NCI-H774 (cell line): ENCODE data around the gene SBF1.

Source experiments
- DNase-seq: peaks from one replicate; lab custom pipeline; 2025; lab: John Stamatoyannopoulos, UW

The SBF1 gene

DNA sequence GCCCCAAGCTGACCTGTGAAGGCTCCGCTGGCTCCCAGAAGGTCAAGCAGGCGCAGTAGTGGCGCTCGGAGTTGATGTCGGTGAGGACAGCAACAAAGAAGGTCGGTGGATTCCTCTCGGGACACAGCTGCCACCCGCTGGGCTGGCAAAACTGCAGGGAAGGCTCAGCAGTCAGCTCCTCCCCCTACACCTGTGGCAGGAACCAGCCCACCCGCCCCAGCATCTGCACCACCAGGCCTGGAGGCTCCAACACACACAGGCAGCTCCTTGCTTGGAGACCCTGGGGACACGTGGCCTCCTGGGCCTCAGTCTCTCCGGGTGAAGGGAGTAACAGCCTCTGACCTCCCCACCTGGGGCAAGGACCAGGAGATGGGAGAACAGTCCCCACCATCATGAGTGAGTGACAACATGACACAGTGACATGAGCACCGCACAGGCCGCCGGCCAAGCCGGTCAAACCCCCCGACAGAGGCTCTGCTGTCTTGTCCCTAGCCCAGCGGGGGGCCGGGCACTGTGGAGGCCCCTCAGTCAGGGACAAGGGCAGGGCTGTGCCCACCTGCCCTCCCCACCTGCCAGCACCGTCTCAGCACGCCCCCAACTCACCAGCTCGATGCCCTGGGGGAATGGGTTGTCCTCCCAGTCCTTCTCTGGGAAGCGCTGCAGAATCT lies 6.9 kb downstream of the SBF1 start:
- no peak for DNase-seq

DNA sequence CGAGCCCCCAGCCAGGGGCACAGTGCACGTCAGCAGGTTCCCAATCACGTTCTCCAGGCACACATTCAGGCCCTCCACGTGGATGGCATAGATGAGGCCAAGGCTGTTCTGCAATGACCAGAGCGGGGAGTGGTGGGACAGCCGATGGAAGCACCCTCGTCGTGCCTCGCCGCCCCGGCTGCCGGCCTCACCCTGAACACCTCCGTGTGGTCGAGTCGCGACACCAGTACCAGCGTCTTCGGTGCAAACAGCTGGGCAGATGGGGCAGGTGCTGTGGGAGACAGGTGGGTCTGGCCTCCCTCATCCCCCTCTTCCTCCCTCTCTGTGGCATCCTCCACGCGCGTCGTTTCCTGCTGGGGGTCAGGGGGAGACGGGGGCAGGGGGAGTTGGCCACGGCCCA lies 7.5 kb downstream of the SBF1 start:
- DNase-seq = no peak

DNA sequence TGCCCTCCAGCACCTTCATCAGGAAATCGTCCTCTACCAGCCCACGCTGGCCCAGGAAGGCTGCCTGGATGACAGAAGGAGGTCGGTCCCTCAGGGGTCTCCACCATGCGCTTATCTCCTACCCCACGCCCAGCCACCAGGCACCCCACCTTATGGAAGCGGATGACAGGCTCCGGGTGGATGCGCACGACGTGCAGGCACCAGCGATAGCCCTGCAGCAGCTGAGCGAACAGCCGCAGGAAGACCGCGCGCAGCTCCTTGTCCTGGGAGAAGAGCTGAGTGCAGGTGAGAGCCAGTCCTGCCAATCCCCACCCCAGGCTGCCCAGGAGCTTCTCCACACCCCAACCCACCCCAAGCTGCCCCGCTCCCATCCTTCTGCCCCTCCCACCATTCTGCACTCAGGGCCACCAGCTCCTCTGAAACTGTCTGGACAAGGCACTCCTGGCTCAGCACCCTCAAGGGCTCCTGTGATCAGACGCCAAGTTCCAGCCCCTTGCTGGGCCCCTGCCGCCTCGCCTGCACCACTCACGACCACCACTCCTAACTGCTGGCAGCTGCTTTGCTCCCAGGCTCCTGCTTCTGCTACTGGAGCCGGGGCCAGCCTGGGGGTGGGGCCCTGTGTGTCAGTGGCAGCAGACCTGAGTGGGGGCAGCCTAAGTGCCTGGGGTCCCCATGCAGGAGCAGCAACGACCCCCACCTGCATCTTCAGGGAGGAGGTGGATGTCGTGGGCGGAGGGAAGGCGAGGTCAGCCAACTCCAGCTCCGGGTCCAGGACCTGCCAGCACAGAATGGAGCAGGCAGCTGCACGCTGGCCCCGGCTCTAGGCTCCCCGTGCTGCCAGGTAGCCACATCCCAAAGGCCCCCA lies 9.5 kb downstream of the SBF1 start:
- no peak for DNase-seq

DNA sequence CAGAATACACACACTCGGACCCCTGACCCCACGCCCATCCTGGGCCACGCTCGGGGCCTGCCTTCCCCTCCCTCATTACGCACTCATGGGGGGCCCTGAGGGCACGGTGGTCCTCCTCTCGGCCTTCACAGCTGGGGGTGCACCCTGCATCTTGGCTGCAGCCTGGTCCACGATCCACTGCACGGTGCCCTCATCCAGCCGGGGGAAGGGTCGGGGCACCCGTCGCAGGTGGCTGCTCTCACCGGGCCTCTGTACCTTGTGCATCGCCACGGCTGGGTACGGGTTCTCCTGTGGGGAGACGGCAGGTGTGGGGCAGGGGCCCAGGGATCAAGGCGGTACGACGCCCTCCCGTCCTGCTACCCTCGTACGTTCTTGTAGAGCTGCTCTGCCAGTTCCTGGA lies 10.4 kb downstream of the SBF1 start:
- DNase-seq = no peak

DNA sequence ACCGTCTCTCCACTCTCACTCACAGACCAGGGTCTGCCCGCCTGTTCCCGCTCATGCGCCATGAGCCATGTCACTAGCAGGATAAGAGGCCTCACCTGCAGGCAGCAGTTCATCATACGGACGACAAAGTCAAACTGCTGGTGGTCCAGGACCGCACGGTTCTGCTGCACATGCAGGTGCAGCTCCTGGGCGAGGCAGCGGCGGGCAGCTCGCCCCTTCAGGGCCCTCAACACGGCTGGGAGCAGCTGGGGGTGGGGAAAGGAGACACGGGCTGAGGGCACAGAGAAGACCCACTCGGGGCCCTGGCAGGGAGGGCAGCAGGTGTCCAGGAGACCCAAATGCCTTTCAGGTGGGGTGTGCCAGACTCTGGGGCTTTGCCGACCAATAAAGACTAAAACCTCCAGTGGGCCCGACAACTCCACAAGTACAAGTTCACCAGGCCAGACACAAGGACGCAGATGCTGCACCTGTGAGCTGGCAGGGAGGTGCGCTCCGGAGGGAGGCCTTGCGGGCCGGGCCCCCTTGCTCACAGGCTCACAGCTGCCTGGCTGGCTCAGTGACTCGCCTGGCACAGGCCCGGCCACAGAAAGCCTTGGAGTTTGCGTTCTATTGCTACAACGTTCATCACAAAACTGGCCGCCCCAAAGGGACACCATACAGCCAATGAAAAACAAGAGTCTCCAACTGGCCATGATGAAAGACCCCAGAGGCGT lies 11.5 kb downstream of the SBF1 start:
- no peak for DNase-seq

DNA sequence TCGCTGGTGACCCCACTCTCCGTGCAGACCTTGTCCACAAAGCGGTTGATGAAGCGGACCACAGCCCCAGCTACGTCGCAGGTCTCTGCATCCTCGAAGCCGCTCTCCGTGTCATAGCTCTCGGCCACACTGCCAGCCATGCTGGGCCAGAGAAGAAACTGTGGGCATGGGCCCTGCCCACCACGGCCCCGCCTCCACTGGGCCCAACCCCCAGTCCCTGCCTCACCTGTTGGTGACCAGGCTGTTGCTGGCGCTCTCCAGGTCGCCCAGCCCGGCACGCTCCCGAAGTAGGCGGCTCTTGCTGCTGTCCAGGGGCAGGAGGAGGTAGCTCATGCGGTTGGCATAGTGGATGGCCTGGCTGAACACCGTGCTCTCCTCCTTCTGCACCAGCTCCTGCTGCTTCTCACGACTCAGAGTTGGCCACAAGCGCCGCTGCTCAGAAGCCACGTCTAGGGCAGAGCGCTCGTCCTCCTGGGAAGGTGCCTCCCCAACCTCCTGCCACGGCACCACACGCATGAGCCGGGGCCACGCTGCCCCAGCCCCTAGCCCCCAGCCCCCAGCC lies 12.8 kb downstream of the SBF1 start:
- DNase-seq = no peak

DNA sequence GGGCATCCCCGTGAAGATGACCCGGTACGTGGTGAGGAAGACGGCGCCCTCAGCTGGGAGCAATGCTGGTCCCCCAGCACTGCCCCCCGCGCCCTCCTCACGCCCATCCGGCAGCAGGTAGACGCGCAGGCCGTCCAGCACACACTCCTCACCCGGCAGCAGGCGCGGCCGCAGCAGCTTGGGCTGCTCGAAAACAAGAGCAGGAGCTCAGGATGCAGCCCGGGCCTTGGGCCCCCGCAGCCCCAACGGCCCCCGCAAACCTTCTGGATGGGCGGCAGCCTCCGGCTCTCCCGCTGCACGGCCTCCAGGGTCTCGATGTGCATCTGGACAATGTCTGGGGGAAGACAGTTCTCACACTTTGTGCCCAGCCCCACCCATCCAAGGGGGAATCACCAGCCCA lies 13.3 kb downstream of the SBF1 start:
- DNase-seq = no peak

DNA sequence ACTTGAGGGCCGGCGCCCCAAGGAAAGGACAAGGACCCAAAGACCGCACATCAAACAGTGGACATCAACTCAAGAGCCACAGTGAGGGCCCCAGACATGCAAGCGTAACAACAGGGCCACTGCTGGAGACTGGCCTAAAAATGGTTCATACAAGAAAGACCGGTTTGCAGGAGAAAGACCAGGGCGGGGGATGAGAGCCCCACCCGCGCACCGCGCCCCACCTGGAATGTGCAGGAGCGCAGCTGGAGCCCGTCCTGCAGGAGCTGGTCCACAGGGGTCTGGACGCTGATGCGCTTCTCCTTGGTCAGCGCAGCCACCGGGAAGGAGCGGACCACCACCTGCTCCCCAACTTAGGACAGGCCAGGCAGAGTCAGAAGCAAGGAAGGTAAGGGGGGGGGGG lies 13.9 kb downstream of the SBF1 start:
- no peak for DNase-seq

DNA sequence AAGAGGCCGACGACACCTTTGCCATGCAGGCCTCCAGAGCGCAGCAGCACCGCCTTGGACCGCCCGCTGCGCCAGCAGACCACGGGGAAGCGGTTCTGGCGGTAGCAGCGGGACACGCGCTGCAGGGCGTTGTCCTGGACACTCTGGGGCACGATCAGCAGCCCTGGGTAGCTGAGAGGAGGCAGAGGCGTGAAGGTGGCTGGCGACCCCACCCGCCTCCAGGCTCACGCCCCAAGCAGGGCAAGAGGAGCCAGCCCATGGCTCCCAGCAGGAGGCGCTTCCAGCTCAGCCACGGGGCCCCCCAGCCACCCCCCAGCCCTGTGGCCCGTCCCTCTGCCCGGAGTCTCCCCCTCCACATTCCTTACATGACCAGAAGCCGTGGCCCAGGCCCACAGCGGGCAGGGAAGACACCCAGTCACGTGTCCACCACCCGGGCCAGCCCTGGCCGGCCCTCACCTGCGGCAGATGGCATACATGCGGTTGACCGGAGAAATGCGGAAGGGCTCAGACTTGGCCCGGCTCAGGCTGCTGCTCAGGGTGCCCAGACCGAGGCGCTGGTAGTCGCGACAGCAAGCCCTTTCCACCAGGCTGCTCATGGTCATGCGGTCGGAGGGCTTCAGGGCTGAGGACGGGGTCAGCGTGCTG lies 15.2 kb downstream of the SBF1 start:
- no peak for DNase-seq

DNA sequence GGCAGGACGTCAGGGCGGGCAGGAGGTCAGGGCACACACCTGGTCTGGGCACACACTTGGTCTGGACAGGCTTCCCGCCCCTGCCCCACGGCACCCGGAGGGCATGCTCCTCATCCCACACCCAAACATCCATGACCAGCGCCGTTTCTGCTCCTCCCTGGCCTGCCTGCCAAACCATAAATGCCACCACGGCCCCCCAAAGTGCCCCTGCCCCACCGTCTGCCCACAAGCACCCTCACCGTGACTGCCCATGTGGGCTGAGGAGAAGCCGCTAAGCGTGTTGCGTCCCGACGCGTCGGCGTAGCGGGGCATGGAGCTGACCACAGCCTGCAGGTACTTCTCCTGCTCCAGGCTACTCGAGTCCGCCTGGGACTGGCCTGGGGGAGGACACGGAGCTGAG lies 15.8 kb downstream of the SBF1 start:
- DNase-seq = no peak

DNA sequence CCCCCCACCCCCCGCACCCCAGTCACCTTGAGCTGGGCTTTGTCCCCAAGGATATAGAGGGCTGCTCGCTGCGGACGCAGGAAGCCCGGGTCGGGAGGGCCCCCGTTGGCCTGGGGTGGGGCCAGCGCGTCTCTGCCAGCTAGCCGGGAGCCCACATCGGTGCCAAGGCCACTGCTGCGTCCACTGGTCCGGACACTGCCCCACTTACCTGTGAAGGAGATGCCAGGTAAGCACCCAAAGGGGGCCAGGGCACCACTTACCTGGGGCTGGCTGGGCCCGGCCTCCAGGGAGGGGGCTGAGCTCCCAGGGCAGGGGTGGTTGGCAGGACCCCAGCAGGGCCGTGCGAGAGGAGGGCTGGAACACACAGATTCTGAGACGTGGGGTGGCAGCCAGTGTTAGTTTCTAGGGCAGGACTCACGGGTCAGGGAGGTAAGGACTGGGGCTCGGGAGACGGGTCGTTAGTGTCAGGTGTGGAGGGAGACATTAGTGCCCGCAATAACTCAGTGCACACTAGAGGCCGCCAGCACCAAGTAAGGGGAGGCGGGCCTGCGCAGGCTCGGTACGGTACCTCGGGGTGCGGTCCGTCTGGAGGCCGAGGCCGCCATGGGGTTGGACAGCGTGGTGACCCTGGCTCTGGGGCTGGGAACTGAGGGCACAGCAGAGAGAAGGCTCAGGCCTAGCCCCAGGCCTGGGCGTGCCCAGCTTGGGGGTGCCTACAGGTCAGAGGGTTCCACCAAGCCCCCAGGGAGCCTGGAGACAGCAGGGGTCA lies 18.2 kb downstream of the SBF1 start:
- no peak for DNase-seq

DNA sequence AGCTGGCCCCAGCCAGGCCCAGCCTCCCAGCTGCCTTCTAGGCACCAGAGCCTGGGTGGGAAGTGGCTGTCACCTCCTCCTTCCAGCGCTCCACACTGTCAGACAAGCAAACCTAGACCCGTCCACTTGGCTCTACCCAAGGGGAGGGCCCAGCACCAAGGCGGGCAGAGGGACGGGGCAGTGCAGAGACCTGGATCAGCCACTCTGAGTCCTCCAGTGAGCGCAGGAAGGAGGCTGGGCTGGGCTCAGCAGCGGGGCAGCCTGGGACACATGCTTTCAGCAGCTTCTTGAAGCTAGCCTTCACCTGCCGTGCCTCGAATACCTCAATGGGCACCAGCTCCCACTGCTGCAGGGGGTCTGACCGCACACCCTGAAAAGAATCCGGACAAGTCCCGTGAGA lies 18.8 kb downstream of the SBF1 start:
- no peak for DNase-seq

DNA sequence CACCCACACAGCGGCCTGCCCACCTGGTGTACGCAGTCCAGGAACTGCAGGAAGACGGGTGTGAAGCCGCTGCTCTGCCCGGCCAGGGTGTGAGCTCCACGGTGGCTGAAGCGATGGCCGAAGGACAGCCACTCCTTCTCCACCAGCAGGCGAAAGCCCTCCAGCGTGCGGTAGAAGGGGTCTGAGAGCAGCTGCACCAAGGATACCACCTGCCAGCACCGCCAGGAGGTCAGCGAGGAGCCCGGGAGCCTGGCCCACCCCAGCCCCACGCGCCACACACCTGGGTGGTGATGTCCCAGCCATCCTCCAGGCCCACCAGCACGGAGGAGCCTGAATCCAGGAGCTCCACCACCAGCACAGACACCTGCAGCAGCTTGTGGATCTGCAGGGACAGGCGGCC lies 19.6 kb downstream of the SBF1 start:
- DNase-seq = no peak

DNA sequence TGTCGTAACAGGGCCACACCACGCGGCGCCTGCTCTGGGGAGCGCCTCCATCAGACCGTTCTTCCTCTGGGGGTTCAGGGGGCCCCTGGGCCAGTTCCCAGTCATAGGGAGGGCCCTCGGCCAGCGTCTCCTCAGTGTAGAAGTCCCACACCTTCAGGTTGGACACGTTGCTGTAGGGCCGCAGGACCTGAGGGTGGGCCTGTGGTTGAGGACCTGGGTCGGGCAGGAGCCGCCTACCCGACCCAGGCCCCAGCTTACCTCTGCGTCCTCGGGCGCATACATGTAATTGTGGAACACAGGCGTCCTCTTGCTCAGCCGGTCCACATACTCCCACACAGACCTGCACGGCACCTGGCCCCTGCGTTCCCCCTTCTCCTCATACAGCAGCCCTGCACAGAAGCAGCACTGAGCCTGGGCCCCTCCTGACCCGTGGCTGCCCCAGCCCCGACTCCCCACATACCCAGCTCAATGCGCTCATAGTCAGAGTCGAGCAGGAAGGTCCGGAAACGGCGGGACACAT lies 20.2 kb downstream of the SBF1 start:
- no peak for DNase-seq

DNA sequence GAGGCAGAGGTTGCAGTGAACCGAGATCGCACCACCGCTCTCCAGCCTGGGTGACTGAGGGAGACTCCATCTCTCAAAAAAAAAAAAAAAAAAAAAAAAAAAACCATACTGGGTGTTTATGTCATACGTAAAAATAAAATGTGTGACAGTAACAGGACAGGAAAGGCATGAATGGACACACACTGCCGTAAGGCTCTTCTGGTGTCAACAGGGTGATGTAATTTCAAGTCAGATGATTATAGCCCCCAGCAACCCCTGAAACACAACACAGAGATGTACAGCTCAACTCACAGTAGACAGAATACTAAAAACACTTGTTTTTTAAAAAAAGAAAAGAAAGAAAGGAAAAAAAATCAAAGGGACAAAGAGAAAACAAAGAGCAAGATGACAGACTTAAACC lies 22.2 kb downstream of the SBF1 start:
- DNase-seq = no peak

DNA sequence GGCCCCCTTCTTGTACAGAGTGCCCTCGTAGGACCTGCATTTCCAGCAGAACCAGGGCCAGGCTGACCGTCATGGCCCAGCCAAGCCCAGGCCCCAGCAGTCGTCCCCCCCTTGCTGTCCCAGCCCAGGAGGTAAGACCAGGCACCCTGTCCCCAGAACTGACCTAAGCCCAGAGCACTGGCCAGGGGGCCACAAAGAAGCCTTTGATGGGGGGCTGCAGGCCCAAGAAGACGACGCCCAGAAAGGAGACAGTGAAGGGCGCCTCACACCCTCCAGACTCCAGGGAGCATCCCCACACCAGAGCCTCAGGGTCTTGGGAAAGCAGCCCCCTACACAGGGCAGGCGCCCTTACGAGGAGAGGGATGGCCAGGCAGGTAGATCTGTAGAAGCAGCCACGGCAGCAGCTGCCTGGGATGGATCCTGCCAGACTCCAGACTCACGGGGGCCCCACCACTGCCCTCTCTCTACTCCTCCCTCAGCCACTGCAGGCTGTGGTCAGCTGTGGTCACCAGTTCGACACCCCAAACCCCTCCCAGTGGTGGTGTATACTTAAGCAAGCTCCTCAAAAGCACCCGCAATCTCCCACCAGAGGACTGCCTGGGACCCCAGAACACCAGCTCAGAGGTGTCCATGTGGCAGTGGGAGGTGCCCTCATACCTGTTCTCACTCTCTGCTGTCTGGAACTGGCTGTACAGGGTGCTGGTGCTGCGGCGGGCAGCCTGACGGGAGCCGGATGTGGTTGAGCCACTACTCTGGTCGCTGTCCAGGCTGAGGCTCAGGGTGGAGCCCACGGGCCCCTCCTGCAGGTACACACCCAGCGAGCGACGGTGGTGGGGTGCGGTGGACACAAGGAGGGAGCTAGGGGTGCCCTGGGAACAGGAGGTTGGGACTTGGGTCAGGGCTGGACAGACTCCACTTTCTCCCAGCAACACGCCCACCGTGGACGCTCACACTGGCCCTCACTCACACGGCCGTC lies 27.0 kb downstream of the SBF1 start:
- DNase-seq = no peak

DNA sequence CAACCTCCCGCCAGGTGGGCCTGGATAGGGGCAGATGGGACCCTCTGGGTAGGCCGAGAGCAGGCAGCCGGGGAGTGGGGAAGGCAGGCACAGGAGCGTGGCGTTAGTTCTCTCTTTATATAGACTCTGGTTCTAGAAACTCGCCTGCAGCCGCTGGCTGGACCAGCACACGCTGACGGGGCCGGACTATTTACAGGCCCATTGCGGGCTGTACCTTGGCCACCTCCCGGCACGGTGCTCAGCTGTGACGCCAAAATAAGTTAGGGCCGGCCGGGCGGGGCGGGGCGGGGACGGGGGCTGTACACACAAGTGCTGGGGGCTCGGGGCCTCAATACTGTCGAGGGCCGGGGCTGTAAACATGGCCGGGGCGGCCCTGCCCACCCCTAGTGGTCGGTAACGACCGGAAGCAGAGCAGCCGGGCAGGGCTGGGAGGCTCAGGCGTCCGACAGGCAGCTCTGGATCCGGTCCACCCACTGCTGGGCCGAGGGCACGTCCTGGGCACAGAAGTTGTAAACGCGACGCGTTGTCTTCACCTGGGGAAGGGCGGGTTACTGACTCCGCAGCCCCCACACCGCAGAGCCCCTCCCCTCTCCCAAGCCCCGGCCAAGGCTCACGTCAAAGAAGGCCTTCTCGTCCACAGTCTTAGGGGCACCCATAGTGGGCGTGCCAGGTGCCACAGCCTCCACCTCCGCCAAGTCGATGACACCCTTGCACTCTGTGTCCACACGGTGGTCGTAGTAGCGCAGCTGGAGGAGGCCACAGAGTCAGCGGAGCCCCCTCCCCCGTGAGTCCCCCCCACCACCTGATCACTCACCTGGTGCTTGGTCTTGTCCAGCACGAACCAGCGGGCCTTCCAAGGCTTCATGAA lies 27.9 kb downstream of the SBF1 start:
- DNase-seq = no peak

DNA sequence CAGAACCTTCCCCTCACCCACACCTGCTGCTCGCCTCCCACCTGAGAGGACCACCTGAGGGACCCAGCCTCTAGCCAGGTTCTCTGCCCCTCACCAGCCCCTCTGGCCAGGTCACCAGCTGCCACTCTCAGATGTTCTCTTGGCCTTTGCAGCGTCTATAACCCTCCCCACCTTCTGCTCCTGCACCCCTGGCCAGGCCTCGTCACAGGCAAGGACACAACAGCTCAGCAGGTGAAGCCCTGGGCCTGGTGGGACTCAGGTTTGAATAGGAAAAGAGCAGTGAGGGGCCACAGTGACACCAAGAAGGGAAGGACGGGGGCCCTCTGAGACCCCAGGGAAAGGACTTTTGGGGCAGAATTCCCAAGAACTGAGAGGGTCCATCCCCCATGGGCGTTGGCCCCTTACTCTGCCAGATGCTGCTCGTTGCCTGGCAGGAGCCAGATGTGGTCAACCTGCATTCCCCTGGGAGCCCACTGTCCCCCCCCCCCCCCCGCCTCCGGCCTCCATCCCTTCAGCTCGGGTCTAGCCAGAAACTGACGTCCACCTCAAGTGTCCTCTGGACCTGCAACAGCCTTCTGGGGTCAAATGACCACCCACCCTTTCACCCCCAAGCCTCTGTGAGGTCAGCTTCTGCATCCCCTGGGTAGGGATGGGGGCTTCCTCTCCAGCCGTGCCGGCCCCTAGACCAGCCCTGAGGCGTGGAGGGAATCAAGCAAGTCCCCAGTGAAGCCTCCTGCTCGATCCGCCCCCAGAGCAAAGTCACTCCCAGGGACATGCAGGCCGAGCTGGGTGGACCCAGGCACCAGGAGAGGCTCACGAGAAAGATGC lies 28.7 kb downstream of the SBF1 start:
- no peak for DNase-seq
